H9 (cell line): ENCODE measurements around the gene OTOS. TPM values are rescaled to one million over a fixed set of nuclear protein-coding genes. Genes with fewer than 3 reads are reported as not detected.

ENCODE experiments used
- DNase-seq: peaks from one replicate; pipeline ENCODE4 v3.0.0-alpha.2; 2017
- H2AFZ ChIP-seq: one replicate; pipeline ENCODE4 v1.6.1; 2013; ENCODE audit warnings: mild to moderate bottlenecking, low read length, control low read depth, moderate library complexity
- H2AK5ac ChIP-seq: 2 replicates; pipeline ENCODE4 v1.6.1; 2013; ENCODE audit warnings: low read length, control low read depth, mixed read lengths; ENCODE audit not compliant: insufficient read length
- H2BK120ac ChIP-seq: one replicate; pipeline ENCODE4 v1.6.1; 2013; ENCODE audit warnings: low read depth, mild to moderate bottlenecking, low read length, control low read depth, inconsistent platforms; ENCODE audit not compliant: poor library complexity, severe bottlenecking
- H2BK12ac ChIP-seq: 2 replicates; pipeline ENCODE4 v1.6.1; 2013; ENCODE audit warnings: low read length, control low read depth, mixed read lengths, low read depth; ENCODE audit not compliant: insufficient read length
- H2BK15ac ChIP-seq: 2 replicates; pipeline ENCODE4 v1.6.1; 2013; ENCODE audit warnings: low read depth, low read length, control low read depth
- H2BK20ac ChIP-seq: one replicate; pipeline ENCODE4 v1.6.1; 2013; ENCODE audit warnings: low read depth, mild to moderate bottlenecking, low read length, control low read depth, inconsistent platforms; ENCODE audit not compliant: poor library complexity, severe bottlenecking
- H2BK5ac ChIP-seq: 2 replicates; pipeline ENCODE4 v1.6.1; 2013; ENCODE audit warnings: low read length, control low read depth, mixed read lengths; ENCODE audit not compliant: insufficient read length
- H3K14ac ChIP-seq: 2 replicates; pipeline ENCODE4 v1.6.1; 2013; ENCODE audit warnings: low read length, control low read depth; ENCODE audit not compliant: insufficient read depth
- H3K18ac ChIP-seq: 2 replicates; pipeline ENCODE4 v1.6.1; 2013; ENCODE audit warnings: low read depth, mild to moderate bottlenecking, mixed read lengths, low read length, control low read depth; ENCODE audit not compliant: insufficient read length
- H3K23ac ChIP-seq: 2 replicates; pipeline ENCODE4 v1.6.1; 2013; ENCODE audit warnings: low read length, control low read depth, mixed read lengths, low read depth; ENCODE audit not compliant: insufficient read length
- H3K23me2 ChIP-seq: 2 replicates; pipeline ENCODE4 v1.6.1; 2013; ENCODE audit warnings: low read depth, mild to moderate bottlenecking, mixed read lengths, low read length, control low read depth; ENCODE audit not compliant: insufficient read length, poor library complexity, severe bottlenecking
- H3K27ac ChIP-seq: 2 replicates; pipeline ENCODE4 v1.5.1; 2013; ENCODE audit warnings: low read length, control low read depth, mixed read lengths, low read depth; ENCODE audit not compliant: insufficient read length
- H3K27me3 ChIP-seq: 2 replicates; pipeline ENCODE4 v1.6.1; 2013; ENCODE audit warnings: low read length, control low read depth, inconsistent platforms; ENCODE audit not compliant: insufficient read depth
- H3K4ac ChIP-seq: 2 replicates; pipeline ENCODE4 v1.6.1; 2013; ENCODE audit warnings: low read depth, mild to moderate bottlenecking, control low read depth, inconsistent platforms, low read length, moderate library complexity
- H3K4me1 ChIP-seq: 2 replicates; pipeline ENCODE4 v1.6.1; 2013; ENCODE audit warnings: low read length, control low read depth, inconsistent platforms; ENCODE audit not compliant: insufficient read depth
- H3K4me2 ChIP-seq: 2 replicates; pipeline ENCODE4 v1.6.1; 2013; ENCODE audit warnings: low read length, control low read depth, mixed read lengths; ENCODE audit not compliant: insufficient read length, insufficient read depth
- H3K56ac ChIP-seq: 2 replicates; pipeline ENCODE4 v1.6.1; 2013; ENCODE audit warnings: low read depth, mild to moderate bottlenecking, mixed read lengths, low read length, control low read depth; ENCODE audit not compliant: insufficient read length
- H3K79me1 ChIP-seq: 2 replicates; pipeline ENCODE4 v1.6.1; 2013; ENCODE audit warnings: low read depth, mild to moderate bottlenecking, moderate library complexity, low read length, control low read depth, inconsistent platforms; ENCODE audit not compliant: insufficient read depth, poor library complexity, severe bottlenecking
- H3K79me2 ChIP-seq: 2 replicates; pipeline ENCODE4 v1.6.1; 2013; ENCODE audit warnings: low read length, control low read depth, inconsistent platforms; ENCODE audit not compliant: insufficient read depth
- H3K9ac ChIP-seq: 2 replicates; pipeline ENCODE4 v1.6.1; 2013; ENCODE audit warnings: low read length, control low read depth, mixed read lengths; ENCODE audit not compliant: insufficient read length; ENCODE audit errors: extremely low read depth
- H3K9me3 ChIP-seq: one replicate; pipeline ENCODE4 v1.6.1; 2013; ENCODE audit warnings: low read depth, low read length, inconsistent platforms; ENCODE audit not compliant: control insufficient read depth
- H3T11ph ChIP-seq: one replicate; pipeline ENCODE4 v1.6.1; 2013; ENCODE audit warnings: mild to moderate bottlenecking, low read length, control low read depth, inconsistent platforms
- H4K20me1 ChIP-seq: one replicate; pipeline ENCODE4 v1.6.1; 2013; ENCODE audit not compliant: control insufficient read depth, insufficient read length, insufficient read depth
- H4K5ac ChIP-seq: 2 replicates; pipeline ENCODE4 v1.6.1; 2013; ENCODE audit warnings: low read depth, mild to moderate bottlenecking, mixed read lengths, low read length, control low read depth; ENCODE audit not compliant: insufficient read length
- H4K8ac ChIP-seq: replicated peaks from 2 replicates; pipeline ENCODE4 v1.6.1; 2013; ENCODE audit warnings: low read length, control low read depth, mixed read lengths, low read depth; ENCODE audit not compliant: insufficient read length
- H4K91ac ChIP-seq: 2 replicates; pipeline ENCODE4 v1.6.1; 2013; ENCODE audit warnings: low read depth, mild to moderate bottlenecking, moderate library complexity, mixed read lengths, low read length, control low read depth; ENCODE audit not compliant: insufficient read length
- H3K27ac Mint-ChIP-seq, 3 experiments: 2 replicates in 2 of 3; 3 replicates in 1 of 3; pipeline ENCODE4 v1.8.0; 2020 to 2021; ENCODE audit warnings: mixed read lengths in 3 of 3, mild to moderate bottlenecking in 1 of 3, moderate library complexity in 1 of 3
- H3K27me3 Mint-ChIP-seq: 2 replicates; pipeline ENCODE4 v1.8.0; 2021; ENCODE audit warnings: low read depth, mild to moderate bottlenecking, moderate library complexity, mixed read lengths
- H3K36me3 Mint-ChIP-seq, 3 experiments: 2 replicates in 2 of 3; 3 replicates in 1 of 3; pipeline ENCODE4 v1.8.0; 2020 to 2021; ENCODE audit warnings: low read depth in 3 of 3, mixed read lengths in 3 of 3; ENCODE audit not compliant: insufficient read depth in 1 of 3
- H3K4me1 Mint-ChIP-seq, 2 experiments: 2 replicates each; pipeline ENCODE4 v1.8.0; 2020; ENCODE audit warnings: mixed read lengths in 2 of 2
- H3K4me3 Mint-ChIP-seq, 2 experiments: 2 replicates in 1 of 2; 3 replicates in 1 of 2; pipeline ENCODE4 v1.8.0; 2020 to 2021; ENCODE audit warnings: mild to moderate bottlenecking in 2 of 2, mixed read lengths in 2 of 2, moderate library complexity in 1 of 2
- H3K9me3 Mint-ChIP-seq, 2 experiments: 2 replicates in 1 of 2; 3 replicates in 1 of 2; pipeline ENCODE4 v1.8.0; 2020; ENCODE audit warnings: mild to moderate bottlenecking in 2 of 2, mixed read lengths in 2 of 2, moderate library complexity in 1 of 2
- CTCF ChIP-seq: fragments of 200-600 bp; sonication (generic); conservative IDR thresholded peaks from 3 replicates; pipeline ENCODE4 v1.8.0; 2021; ENCODE audit warnings: antibody characterized with exemption, mild to moderate bottlenecking
- WGBS: extraction: QIAGEN DNeasy Blood & Tissue Kit; methylation state at CpG from one replicate; pipeline ENCODE4 v1.1.7; 2013; ENCODE audit warnings: missing lambda C conversion rate, low lambda C conversion rate, mixed read lengths; ENCODE audit not compliant: insufficient read length; ENCODE audit errors: extremely low coverage; 5-methylcytosine and 5-hydroxymethylcytosine counted together
- total RNA-seq: library from RNA; stranded (reverse); gene quantifications from 2 replicates; pipeline ENCODE4 v1.2.1, GENCODE V29; 2021

Gene OTOS
- total RNA-seq, 1 experiment from 2014 or later = not detected

GRCh38 chr2:240182476-240182875 is 42.0 kb upstream of the OTOS start:
- peaks cover 10 to 16% of the 10 kb centered on the region in 2 experiments; a peak in 4 of 5 replicates for H3K9me3 Mint-ChIP-seq
- Histone ChIP-seq H3K9ac (no peak overlapping the region), H4K5ac (no peak overlapping the region), H2AK5ac (no peak overlapping the region), H3K79me2 (no peaks in the 10 kb centered on the region), H3K56ac (no peak overlapping the region), H3K9me3 (peaks cover 2% of the 10 kb centered on the region), H3K18ac (no peak overlapping the region), H4K8ac (no peak overlapping the region), H3K27ac (no peak overlapping the region), H4K91ac (no peak overlapping the region), H4K20me1 (no peaks in the 10 kb centered on the region), H2AFZ (no peak overlapping the region), H3K14ac (no peak overlapping the region), H3T11ph (no peak overlapping the region), H3K4me2 (no peak overlapping the region), H2BK15ac (no peak overlapping the region), H2BK5ac (no peak overlapping the region), H3K79me1 (no peaks in the 10 kb centered on the region), H2BK12ac (no peak overlapping the region), H2BK20ac (no peak overlapping the region), H2BK120ac (no peak overlapping the region), H3K23ac (no peak overlapping the region), H3K27me3 (no peaks in the 10 kb centered on the region), H3K4me1 (no peaks in the 10 kb centered on the region), H3K4ac (no peak overlapping the region), H3K23me2 (no peaks in the 10 kb centered on the region)
- DNase-seq = no peak
- WGBS = no CpG with 5 or more reads among the region's 4 CpGs
- H3K27ac Mint-ChIP-seq = no peak overlapping the region
- no peak overlapping the region for H3K4me3 Mint-ChIP-seq
- TF ChIP-seq CTCF = no peak
- H3K27me3 Mint-ChIP-seq = peaks cover 15% of the 10 kb centered on the region
- peaks cover 0 to 8% of the 10 kb centered on the region in 2 experiments; a peak in 1 of 4 replicates for H3K4me1 Mint-ChIP-seq
- H3K36me3 Mint-ChIP-seq = peaks cover 0 to 7% (median 2%) of the 10 kb centered on the region in 3 experiments; a peak in 4 of 7 replicates
